Left ventricle myocardium superior (tissue), 1 donor: ENCODE data around the gene CCDC196. TPM values are rescaled to one million over a fixed set of nuclear protein-coding genes. Genes with fewer than 3 reads are reported as not detected.

Source experiments
- ATAC-seq: fragments of 200-7000 bp; cut with Tn5 transposase; one replicate; pipeline ENCODE4 v1.9.1; 2020; ENCODE audit warnings: mild to moderate bottlenecking, moderate library complexity
- DNase-seq: peaks from one replicate; pipeline ENCODE4 v3.0.0-alpha.2; 2020
- intact Hi-C: fragments of 100-400 bp; cut with micrococcal nuclease; formaldehyde crosslinking; loops from one replicate; pipeline ENCODE4 v1.11.0; 2022
- long read RNA-seq: library from polyadenylated mRNA; unstranded; transcript quantifications from one replicate; pipeline ENCODE4 v2.0.0, GENCODE V29; 2021
- total RNA-seq: library from RNA; stranded (reverse); fragmentation: NEBNext Ultra II Directional; extraction: Animal tissue kit (Norgen Biotek cat#: 25700); gene quantifications from one replicate; pipeline ENCODE4 v1.2.1, GENCODE V29; 2021
- donor health status: DM: no; HTN: yes; CAD: no; lungs with severe emphysema.

CCDC196 gene
- not detected for total RNA-seq
- long read RNA-seq = 0 reads

DNA sequence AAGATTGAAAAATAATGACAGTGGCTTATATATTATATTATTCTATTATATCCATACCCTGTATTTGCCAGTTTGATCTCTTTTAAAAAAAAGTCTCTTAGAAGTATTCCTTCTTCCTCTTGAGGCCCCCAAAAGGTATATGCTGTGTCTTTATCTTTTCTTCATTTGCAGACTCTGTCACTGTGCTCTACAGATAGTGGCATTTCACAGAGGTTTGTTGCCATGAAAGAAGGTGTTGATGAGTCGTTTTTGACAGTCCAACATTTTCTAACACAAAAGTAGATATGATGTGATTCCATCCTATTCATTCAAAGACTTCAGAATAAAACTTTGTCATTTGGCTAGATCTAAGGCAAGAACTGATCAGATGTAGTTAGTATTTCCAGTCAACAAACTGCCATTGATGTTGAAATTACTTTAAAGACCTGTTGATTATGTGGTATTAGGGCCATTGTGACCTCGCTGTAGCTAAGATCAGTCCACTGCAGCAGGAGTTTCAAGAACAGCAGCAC lies at the start of gene CCDC196:
Gene CCDC196 (plus strand): TSS at position 462 of the 512 bp plus-strand sequence. CDS start 132 bp downstream, outside the sequence.
- ATAC-seq = no peak
- DNase-seq = no peak
- intact Hi-C loops = no loop called here

DNA sequence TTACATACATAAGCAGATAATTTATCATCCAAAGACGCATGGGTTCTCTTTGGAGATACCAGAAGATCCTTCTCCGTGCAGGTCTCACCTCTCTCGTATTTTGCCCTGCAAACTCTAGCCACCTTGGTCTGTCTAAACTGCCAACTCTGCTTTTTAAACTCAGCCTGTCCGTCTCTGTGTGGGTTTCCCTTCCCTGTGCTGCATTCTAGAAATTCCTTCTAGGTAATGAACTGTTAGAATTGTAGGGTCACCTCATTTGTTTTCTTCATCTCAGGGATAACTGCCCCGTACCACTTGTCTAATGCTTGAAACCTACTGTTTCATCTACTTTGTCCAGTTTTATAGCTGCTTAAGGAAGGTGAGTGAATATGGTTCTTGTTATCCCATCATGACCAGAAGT lies 45.4 kb upstream of the CCDC196 start:
- ATAC-seq = no peak
- intact Hi-C loops = no loop called here
- no peak for DNase-seq

DNA sequence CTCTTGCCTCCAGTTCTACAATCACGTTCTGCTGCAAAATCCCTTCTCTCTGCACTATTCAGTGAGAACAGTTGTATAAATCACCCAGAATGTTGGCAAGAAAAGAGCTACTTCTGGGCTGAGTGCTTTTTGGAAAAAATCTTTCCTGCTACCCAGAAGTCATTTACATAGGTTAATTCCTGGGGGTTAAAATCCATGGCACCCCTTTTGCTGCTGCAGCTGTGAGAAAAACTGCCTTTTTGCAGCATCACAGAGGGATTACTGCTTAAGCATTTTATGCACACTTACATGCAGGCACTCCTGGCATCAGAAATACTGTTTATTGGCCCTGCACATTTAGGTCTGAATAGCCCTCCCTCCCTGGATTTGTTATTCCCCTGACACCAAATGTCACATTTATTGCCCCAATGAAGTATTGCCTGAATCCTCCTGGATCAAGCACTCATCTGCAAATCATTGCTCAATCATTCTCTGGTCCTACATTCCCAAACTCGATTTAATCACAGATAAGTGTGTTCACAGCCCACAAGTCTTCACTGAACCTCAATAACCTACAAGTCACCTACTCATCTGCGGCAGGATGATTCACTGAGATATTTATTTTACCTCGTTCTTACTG lies 43.1 kb upstream of the CCDC196 start:
- ATAC-seq (no peak), DNase-seq (no peak)
- intact Hi-C loops = no loop called here

DNA sequence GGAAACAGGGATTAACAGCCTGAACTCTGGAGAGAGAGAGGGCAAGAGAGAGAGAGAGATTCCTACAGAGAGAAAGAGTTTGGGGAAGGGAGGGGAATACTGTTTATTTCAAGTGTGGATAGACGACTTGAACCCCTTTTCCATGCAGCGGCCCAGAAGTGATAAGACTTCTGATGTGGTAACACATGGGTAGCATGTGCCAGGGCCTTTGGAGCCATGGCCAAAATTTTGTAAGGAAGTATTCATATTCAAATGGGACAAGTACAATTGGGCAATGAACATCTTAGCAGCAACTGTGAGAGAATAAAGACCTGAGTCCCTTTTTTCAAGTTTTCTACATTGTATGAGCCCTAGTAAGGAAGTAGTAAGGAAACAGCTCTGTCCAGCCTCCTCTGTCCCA lies 42.4 kb upstream of the CCDC196 start:
- intact Hi-C loops = no loop called here
- DNase-seq (no peak), ATAC-seq (peak; percentile 40)

- DNase-seq (no peak), ATAC-seq (peak; percentile 92)
- intact Hi-C loops = no loop called here
Observed at GRCh38 chr14:66444271-66444927, 41.8 kb upstream of the CCDC196 start.

DNA sequence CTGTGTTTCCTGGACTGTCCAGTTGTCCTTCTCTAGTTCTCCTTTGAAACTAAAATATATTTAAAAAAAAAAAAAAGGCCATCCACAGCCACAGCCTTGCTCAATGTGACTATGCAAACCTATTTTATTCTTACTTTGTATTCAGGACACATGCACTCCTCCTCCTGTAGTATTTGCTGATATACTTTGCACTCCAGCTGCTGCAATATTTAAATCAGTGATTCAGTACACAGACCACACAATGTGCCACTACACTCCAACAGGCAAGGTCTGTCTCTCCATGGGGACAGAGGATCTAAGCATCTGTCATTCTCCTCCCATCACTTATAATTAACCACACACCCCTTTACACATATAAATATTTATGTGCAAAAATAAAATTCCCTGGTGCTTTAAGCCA lies 40.2 kb upstream of the CCDC196 start:
- intact Hi-C loops = no loop called here
- DNase-seq (no peak), ATAC-seq (no peak)

DNA sequence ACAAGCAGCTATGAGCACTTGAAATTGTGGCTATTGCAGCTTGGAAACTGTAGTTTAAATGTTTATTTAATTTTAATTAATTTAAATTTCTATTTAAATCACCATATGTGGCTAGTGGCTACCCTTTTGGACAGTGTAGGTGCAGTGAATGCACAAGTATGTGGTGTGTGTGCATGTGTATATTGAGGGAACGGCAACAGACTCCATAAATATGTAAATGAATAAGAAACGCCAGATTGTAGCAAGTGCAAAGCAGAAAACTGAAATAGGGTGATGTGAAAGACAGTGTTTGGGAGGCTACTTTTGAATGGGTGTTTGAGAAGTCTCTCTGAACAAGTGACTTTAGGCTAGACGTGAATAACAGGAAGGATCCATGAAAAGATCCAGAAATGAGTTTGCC lies 32.7 kb upstream of the CCDC196 start:
- intact Hi-C loops = no loop called here
- DNase-seq = no peak
- ATAC-seq = no peak

DNA sequence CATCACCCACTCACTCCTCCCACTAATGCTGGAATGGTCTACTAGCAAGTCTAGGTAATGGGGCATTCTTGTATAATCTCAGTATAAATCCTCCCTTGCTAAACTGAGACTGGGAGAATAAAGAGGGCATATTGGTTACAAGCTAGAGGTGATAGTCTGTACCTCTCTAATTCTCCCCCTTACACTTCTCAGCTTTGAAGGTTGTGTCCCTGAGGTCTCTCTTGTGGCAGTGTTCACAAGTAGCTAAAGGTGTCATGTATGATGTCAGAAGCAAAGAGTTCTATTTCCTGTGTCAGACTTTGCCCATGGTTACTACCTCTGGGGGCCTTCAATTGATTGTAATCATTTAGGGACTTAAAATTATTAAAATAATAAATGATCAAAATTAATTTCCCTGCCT lies 26.6 kb upstream of the CCDC196 start:
- no peak for DNase-seq
- ATAC-seq = no peak
- intact Hi-C loops = no loop called here

GRCh38 chr14:66464261-66464660 lies 21.9 kb upstream of the CCDC196 start:
- intact Hi-C loops = no loop called here
- ATAC-seq = no peak
- DNase-seq = no peak

GRCh38 chr14:66468778-66469367 lies 17.3 kb upstream of the CCDC196 start:
- intact Hi-C loops = no loop called here
- ATAC-seq (no peak), DNase-seq (no peak)

GRCh38 chr14:66471584-66471983 lies 14.6 kb upstream of the CCDC196 start:
- intact Hi-C loops = no loop called here
- ATAC-seq (no peak), DNase-seq (no peak)

- ATAC-seq (no peak), DNase-seq (no peak)
- intact Hi-C loops = no loop called here
Observed at GRCh38 chr14:66472251-66472650, 13.9 kb upstream of the CCDC196 start.

DNA sequence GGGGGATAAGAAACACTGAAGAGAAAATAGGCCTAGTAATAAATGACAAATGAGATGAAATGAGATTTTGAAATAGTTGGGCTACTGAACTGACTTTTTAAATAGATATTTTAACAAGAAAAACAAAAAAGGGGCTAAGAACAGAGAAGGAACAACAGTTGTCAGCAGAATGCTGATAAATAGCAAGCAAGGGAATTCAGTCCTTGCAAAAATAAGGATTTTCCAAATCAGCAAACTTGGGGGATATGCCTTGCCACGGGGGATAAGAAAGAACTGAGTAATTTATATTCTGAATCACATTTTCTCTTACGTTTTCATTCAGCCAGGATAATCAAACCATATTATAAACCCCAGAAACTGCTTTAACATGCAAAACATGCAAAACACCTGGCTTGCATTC lies 12.9 kb upstream of the CCDC196 start:
- DNase-seq = no peak
- no peak for ATAC-seq
- intact Hi-C loops = no loop called here

DNA sequence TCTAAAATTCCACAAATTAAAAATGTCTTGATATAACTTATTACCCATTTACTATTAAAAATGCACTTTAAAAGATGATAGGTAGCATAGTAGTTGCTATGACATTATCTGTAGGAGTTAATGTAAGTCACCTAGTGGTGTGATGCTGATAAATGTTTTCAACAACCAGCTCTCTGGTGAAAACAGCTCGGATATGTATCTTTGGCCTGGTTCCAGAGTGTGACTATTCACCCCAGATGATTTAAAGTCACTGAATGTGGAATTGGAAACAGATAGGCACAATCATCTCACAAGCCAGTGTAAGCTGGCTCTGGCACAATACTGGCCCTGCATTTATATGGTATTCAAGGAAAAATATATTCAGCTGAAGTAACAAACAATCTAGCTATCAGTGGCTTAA lies 9.2 kb upstream of the CCDC196 start:
- no peak for DNase-seq
- intact Hi-C loops = no loop called here
- ATAC-seq = no peak

GRCh38 chr14:66477567-66477966 lies 8.6 kb upstream of the CCDC196 start:
- intact Hi-C loops = no loop called here
- no peak for ATAC-seq
- DNase-seq = no peak

GRCh38 chr14:66482873-66483272 lies 3.3 kb upstream of the CCDC196 start:
- ATAC-seq = peak; percentile 47
- intact Hi-C loops = no loop called here

GRCh38 chr14:66483322-66483721 lies 2.8 kb upstream of the CCDC196 start:
- peak; percentile 94 for ATAC-seq
- no peak for DNase-seq
- intact Hi-C loops = no loop called here

More at GRCh38 chr14:66482873-66483272, 3.3 kb upstream of the CCDC196 start:
- DNase-seq = no peak

DNA sequence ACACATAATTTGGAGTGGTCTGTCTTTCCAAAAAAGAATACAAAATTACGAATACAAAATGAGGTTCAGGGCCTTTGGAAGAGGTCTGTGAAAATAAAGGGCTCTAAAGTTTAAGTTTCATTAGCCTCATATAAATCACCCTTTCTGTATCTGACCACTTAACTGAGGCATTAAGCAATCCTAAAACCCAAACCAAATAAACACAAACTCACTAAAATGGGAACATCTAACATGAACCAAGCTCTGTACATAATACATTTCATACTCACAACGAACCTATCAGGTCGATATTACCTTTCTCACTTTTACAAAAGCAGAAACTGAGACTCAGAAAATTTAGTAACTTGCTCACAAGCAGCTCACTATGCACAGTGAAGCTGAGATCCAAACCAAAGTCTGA lies 1.1 kb upstream of the CCDC196 start:
- intact Hi-C loops = no loop called here
- ATAC-seq (no peak), DNase-seq (no peak)

- intact Hi-C loops = no loop called here
- no peak for ATAC-seq
- no peak for DNase-seq
Observed at GRCh38 chr14:66487164-66487563, 993 bp downstream of the CCDC196 start.
